Measurements from ENCODE around the gene STIMATE. TPM values are rescaled to one million over a fixed set of nuclear protein-coding genes. Genes with fewer than 3 reads are reported as not detected.

Gene STIMATE
- total RNA-seq, 2 donors from 2014 or later: 45.2 to 75.1 TPM

DNA sequence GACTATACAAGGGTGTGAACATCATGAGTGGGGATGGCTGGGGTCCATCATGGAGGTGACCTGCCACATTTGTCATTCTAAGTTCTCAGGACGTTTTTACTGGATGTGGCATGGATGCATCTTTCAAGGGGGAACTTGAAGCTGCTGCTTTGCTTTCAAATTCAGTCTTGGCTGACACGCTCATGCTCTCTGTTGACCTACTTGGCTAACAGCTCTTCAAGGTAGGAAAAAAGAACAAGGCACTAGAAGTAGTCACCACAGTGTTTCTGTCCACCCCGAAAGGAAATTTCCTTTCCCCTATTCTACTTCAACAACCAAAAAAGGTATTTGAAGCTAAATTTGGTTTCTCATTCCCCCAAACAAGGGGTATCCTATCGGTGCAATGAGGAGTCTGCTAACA is 15.0 kb downstream of the STIMATE start:
- DNase-seq (ENCODE audit: low spot score) (no peak), ATAC-seq (ENCODE audit: insufficient number of reproducible peaks, low FRiP score, low read depth) (no peak)
- TF ChIP-seq, protein P1, sequence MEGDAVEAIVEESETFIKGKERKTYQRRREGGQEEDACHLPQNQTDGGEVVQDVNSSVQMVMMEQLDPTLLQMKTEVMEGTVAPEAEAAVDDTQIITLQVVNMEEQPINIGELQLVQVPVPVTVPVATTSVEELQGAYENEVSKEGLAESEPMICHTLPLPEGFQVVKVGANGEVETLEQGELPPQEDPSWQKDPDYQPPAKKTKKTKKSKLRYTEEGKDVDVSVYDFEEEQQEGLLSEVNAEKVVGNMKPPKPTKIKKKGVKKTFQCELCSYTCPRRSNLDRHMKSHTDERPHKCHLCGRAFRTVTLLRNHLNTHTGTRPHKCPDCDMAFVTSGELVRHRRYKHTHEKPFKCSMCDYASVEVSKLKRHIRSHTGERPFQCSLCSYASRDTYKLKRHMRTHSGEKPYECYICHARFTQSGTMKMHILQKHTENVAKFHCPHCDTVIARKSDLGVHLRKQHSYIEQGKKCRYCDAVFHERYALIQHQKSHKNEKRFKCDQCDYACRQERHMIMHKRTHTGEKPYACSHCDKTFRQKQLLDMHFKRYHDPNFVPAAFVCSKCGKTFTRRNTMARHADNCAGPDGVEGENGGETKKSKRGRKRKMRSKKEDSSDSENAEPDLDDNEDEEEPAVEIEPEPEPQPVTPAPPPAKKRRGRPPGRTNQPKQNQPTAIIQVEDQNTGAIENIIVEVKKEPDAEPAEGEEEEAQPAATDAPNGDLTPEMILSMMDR (IDR thresholded peaks at IDR 0.05): no peak

DNA sequence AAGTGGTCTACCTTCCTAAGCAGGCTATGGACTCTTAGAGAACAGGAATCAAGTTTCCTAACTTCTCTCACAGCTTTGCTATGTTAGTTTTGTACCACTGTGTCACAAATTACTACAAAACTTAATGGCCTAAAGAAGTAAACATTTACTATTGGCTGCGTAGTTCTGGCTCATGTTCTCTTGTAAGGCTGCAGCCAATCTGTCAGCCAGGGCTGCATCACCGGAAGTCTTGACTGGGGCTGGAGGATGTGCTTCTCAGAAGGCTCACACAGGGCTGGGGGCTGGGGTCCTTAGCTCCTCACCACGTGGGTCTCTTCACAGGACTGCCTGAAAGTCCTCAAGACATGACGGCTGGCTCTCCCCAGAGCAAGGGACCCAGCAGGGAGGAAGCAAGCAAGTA is 15.5 kb downstream of the STIMATE start:
- Histone ChIP-seq H3K4me1 (ENCODE audit: control insufficient read depth in 1 of 2, low read depth in 2 of 2) (peaks cover 0 to 9% of the 10 kb centered on the region in 2 donors), H3K9me3 (no peaks in the 10 kb centered on the region), H3K27ac (no peak overlapping the region), H3K36me3 (peaks cover 15% of the 10 kb centered on the region), H3K27me3 (replicated peaks; ENCODE audit: insufficient read depth) (no peaks in the 10 kb centered on the region), H3K4me3 (no peak overlapping the region)
- TF ChIP-seq, protein P1 (IDR thresholded peaks at IDR 0.05): no peak
- no peak for DNase-seq (ENCODE audit: low spot score)
- ATAC-seq (ENCODE audit: insufficient number of reproducible peaks, low FRiP score, low read depth): no peak

More for the DNA sequence above, 15.0 kb downstream of the STIMATE start:
- Histone ChIP-seq H3K9me3 (no peaks in the 10 kb centered on the region), H3K36me3 (peaks cover 11% of the 10 kb centered on the region), H3K4me3 (no peak overlapping the region), H3K4me1 (ENCODE audit: control insufficient read depth in 1 of 2, low read depth in 2 of 2) (peaks cover 0 to 14% of the 10 kb centered on the region in 2 donors), H3K27ac (no peak overlapping the region), H3K27me3 (replicated peaks; ENCODE audit: insufficient read depth) (no peaks in the 10 kb centered on the region)

DNA sequence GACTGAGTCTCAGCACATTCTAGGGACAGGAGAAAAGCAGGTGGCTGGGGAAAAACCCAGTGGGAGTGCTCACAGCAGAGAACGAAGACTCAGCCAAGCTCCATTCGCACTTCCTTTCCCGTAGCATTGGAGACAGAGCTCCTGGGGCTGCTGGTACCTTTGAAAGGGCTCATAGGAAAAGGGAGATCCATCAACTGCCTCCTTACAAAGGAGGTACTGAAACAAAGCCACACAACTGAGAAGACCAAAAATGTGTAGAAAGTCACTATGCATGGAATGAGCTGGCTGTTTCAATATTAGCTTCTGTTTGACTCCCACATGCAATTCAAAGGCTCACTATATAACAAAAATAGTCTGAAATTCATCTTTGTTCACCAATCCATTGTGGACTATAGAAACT is 16.9 kb downstream of the STIMATE start:
- DNase-seq (ENCODE audit: low spot score) (no peak), ATAC-seq (ENCODE audit: insufficient number of reproducible peaks, low FRiP score, low read depth) (no peak)
- Histone ChIP-seq H3K27ac (no peak overlapping the region), H3K4me1 (ENCODE audit: control insufficient read depth in 1 of 2, low read depth in 2 of 2) (peaks cover 0 to 3% of the 10 kb centered on the region in 2 donors), H3K36me3 (peaks cover 15% of the 10 kb centered on the region), H3K27me3 (replicated peaks; ENCODE audit: insufficient read depth) (no peaks in the 10 kb centered on the region), H3K9me3 (no peaks in the 10 kb centered on the region), H3K4me3 (no peak overlapping the region)
- TF ChIP-seq, protein P1 (IDR thresholded peaks at IDR 0.05): no peak

DNA sequence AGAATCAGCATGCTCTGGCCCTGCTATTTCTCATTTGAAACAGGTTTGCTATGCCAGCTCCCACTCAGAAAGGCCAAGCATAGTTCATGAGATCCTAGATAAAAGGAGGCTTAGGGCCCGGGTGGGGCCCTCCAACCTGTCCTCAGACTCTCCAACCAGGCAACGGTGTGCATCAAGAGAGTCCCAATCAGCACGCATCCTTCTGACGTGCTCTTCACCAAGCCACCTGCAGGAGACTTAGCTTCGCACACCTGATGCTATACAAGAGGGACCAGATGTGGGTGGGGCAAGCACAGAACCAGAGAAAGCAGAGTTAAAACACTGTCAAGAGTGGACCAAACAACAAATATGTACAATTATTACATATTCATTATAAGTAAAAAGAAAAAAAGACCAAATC is 17.3 kb downstream of the STIMATE start:
- Histone ChIP-seq H3K4me3 (no peak overlapping the region), H3K36me3 (peaks cover 15% of the 10 kb centered on the region), H3K9me3 (no peaks in the 10 kb centered on the region), H3K27ac (no peak overlapping the region), H3K4me1 (ENCODE audit: control insufficient read depth in 1 of 2, low read depth in 2 of 2) (peaks cover 0 to 8% of the 10 kb centered on the region in 2 donors), H3K27me3 (replicated peaks; ENCODE audit: insufficient read depth) (no peaks in the 10 kb centered on the region)
- DNase-seq (ENCODE audit: low spot score) (no peak), ATAC-seq (ENCODE audit: insufficient number of reproducible peaks, low FRiP score, low read depth) (no peak)
- TF ChIP-seq, protein P1 (IDR thresholded peaks at IDR 0.05): no peak

DNA sequence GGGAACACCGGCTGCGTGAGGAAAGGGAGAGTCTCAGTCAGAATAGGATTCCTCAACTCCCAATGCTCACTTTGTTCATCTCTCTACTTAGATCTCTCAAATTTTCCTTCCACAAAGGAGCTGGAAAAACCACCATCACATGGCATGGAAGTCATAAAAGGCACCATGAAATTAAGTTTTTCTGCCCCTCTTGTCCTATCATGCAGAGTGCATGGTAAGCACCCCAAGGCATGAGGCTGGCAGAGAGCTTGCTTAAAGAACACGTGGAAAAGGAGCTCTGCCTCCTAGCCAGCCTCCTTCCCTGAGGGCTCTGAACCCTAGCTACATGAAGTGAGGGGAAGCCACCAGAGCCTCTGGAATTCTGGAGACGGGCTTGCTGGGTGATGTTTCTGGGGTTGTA is 17.8 kb downstream of the STIMATE start:
- no peak for DNase-seq (ENCODE audit: low spot score)
- Histone ChIP-seq H3K4me1 (ENCODE audit: control insufficient read depth in 1 of 2, low read depth in 2 of 2) (peaks cover 4 to 12% of the 10 kb centered on the region in 2 donors), H3K27me3 (replicated peaks; ENCODE audit: insufficient read depth) (no peaks in the 10 kb centered on the region), H3K9me3 (no peaks in the 10 kb centered on the region), H3K27ac (no peak overlapping the region), H3K4me3 (no peak overlapping the region), H3K36me3 (peaks cover 15% of the 10 kb centered on the region)
- no peak for ATAC-seq (ENCODE audit: insufficient number of reproducible peaks, low FRiP score, low read depth)
- TF ChIP-seq, protein P1 (IDR thresholded peaks at IDR 0.05): no peak

Data from thoracic aorta (tissue), 2 donors.